Measurements from ENCODE around the gene BRD9.
"Not testable (repeated sequence)": the region's sequence is repeated elsewhere in the genome, so short reads cannot be mapped to it uniquely, and the experiment has no call there.

The BRD9 gene

DNA sequence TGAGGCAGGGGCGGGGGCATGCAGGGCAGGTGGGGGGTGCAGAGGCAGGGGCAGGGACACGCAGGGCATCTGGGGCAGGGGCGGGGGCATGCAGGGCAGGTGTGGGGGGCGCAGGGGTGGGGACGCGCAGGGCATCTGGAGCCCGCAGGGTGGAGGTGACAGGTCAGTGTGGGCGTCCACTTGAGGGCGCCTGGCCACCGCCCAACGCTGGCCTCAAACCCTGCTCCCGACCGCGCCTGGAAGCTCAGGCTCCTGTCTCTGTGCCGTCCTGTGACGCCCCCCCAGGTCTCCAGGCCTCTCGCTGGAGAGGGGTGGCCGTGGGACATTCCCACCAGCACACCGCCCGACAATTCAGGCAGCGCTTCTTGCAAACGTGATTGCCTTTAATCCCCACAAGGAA, 48.7 kb downstream of the BRD9 start:
- DNase-seq (ENCODE audit: low spot score), result not testable (repeated sequence)

DNA sequence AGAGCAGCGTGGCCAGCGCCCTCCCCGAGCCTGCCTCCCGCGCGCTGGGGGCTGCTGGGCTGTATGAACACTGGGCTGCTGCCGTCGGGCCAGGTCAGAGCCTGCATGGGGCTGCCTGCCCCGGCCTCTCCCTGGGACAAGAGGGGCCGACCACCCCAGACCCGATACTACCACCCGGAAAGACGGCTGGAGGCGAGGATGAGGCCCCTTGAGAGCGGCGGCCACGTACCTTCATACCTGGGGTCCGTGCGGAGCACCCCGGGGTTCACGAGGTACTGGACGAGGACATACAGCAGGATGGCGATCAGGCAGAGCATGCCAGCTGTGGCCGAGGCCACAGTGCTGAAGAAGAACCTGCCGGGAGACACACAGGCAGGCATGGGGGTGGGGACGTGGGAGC, 49.2 kb downstream of the BRD9 start:
- not testable (repeated sequence) for DNase-seq (ENCODE audit: low spot score)

DNA sequence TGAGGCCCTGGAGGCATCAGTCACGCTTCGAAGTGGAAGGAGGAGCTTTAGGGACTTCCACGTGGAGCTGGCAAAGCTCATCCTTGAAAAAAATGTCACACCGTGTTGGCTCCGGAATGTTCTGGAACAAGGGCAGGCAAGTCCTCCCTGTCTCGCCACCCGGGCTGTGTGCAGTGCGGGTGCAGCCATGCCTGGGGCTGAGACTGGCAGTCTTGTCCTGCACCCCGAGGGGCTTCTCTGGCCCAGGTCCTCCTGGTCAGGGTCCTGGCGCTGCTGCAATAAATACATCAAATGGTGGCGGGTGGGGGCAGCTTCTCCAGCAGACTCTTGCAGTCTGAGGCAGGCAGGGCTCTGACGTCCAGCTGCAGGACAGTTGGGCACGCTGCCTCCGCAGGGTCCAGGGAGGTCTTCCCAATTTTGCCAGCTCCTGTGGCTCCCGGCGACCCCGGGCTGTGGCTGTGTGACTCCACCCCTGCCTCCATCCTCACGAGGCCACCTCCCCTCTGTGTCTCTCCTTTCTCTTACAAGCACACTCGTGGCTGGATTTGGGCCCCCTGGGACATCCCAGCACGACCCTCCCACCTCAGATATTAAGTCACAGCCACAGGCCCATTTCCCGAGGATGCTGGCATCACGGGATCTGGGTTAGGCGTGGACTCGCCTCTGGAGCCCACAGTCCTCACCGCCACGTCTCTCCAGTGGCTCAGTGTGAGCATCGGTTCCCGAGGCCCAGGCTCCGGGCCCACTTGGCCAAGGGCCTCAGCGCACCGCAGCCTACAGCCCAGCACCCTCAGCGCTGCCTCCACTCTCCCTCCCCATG, 50.0 kb downstream of the BRD9 start:
- DNase-seq (ENCODE audit: low spot score), result not testable (repeated sequence)

DNA sequence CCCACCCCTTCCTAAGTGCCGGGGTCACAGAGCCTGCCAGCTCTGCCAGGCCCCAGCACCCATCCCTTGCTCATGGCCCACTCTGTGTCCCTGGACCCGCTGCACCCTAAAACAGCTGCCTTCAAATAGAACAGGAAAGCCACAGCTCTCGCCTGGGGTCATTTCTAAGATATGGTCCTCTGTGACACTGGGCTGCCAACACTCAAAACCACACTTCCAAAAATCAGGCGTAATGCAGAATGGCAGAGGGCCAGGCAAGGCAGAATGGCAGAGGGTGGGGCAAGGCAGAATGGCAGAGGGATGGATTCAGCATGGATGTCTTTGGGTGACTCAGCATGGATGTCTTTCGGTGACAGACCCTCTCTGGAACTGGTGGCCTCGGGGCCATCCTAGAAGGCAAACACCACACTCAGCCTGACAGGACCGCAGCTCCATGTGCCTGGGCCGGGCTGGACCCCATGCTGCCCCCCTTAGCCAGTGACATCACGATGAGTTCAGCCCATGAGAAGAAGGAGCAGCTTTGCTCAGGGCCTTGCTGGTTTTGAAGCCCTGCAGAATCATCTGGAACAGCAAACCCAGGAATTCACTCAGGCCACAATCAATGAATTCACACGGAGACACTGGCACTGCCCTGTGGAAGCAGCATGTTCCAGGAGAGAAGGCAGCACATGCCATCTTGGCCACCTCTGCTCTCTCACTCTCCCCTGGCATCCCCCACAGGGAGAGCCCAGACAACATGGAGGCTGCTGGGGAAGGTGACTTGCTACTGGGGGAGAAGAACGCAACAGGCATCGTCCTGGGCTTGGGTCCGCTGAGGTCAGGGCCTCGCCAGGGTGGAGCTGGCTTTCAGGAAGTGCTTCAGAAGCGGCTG, 50.8 kb downstream of the BRD9 start:
- DNase-seq (ENCODE audit: low spot score), result not testable (repeated sequence)

DNA sequence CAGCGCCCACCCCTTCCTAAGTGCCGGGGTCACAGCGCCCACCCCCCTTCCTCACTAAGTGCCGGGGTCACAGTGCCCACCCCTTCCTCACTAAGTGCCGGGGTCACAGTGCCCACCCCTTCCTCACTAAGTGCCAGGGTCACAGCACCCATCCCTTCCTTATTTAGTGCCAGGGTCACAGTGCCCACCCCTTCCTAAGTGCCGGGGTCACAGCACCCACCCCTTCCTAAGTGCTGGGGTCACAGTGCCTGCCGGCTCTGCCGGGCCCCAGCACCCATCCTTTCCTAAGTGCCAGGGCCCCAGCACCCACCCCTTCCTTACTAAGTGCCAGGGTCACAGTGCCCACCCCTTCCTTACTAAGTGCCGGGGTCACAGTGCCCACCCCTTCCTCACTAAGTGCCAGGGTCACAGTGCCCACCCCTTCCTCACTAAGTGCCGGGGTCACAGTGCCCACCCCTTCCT, 51.6 kb downstream of the BRD9 start:
- not testable (repeated sequence) for DNase-seq (ENCODE audit: low spot score)

DNA sequence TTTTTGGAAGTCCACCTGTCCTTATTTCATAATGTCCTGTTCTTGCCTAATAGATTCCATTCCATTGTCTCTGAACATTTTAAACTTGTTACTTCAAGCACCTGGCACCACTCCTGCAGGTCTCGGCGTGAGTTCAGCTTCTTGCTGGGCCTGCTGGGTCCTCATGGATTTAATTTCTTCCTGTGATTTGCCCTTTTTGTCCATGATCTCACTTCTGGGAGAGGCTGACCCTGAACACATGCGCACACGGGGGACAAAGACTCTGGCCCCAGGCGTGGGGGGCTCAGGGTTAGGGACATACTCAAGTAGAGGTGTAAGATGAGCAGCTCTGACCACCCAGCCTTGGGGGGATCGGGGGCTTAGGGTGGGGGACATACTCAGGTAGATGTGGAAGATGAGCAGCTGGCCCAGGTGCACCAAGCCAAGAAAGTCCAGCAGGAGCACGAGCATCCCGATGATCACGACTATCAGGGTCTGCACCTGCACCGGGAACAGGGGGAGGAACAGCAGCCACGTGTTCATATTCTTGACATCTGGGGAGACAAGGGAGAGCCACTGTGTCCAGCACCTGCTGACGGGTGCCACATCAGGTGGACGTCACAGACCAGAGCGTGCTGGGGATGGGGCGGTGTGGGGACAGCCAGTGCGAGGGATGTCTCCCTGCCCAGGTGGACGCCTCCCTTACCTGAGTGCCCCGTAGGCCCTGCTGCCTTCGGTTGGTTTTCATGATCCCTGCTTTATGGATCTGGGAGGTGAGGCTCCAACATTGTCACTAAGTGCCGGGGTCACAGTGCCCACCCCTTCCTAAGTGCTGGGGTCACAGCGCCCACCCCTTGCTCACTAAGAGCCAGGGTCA, 52.3 kb downstream of the BRD9 start:
- not testable (repeated sequence) for DNase-seq (ENCODE audit: low spot score)

DNA sequence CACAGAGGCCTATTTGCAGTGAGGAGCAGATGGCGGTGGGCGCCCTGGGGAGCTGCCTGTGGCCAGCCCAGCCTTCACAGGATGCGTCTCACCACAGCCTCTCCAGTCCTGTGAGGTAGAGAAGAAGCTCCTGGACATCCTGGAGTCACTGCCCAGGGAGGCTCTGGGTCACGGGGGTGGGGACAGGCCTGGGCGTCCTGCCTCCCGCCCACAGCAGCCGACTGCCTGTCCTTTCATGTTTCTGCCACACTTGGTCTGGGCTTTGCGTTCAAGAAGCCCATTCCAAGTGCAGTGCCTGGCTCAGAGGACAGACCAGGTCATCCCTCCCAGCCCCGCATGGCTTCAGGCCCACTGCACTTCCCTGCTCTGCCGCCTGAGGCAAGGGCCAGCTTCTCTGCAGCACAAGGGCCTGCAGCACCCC, 54.2 kb downstream of the BRD9 start:
- not testable (repeated sequence) for DNase-seq (ENCODE audit: low spot score)

DNA sequence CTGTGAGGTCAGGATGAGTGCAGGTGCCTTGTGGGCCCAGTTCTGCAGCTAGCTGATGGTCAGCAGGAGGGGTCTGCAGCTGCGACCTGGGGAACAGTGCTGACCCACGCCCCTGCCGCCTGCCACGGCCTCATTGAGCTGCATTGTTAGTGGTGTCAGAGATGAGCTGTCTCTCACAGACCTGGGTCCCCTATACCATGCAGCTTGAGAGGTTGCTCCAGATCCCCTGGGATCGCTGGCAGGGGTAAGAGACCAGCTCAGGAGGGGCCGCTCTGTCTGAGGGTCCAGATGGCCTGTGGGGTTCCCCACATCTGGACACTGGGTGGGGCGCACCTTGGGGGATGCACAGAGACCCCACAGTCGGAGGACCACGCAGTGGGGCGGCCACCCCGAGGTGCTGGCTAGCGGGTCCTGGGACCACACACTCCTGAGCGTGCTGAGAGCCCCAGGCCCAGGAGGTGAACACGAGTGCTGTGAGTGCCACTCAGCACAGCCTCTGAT, 54.9 kb downstream of the BRD9 start:
- not testable (repeated sequence) for DNase-seq (ENCODE audit: low spot score)

DNA sequence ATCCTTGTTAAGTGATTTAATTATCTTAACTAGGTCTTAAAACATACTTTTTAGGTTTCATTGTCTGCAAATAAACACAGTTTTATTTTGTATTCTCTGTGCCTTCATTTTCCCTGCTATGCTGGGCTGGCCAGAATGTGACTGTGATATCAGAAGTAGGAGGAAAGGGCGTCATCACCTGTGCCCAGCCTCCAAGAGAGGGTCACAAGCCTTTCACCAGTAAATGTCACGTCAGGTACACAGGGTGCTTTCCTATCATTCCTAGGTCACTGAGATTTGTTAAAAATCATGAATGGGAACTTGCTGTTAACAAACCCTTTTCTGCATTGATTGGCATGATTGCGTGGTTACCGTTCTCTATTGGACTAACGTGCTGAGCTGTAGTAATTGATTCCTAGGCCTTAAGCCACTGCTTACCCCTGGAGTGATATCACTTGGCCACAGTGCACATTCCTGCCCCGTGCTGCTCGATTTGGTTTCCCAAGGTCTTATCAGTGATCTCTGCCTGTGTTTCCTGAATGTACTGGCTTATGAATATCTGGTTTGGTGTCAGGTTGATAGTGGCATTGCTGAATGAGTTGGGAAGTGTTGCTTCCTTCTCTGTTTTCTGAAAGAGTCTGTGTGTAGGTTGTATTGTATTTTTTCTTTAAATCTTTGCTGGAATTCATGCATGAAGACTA, 56.5 kb downstream of the BRD9 start:
- DNase-seq (ENCODE audit: low spot score), result not testable (repeated sequence)

DNA sequence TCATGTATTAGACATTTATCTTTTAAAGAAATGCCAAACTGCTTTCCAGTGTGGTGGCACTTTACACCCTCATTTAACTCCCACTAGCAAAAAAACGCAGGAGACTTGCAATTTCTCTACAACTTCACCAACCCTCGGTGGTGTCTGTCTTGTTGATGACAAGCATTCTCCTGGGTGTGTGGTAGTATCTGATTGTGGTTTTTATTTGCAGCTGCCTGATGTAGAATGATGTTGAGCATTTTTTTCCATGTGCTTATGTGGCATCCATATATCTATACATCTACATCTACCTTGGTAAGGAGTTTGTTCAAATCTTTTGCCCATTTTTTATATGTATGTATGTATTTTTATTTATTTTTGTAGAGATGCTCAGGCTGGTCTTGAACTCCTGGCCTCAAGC, 58.6 kb downstream of the BRD9 start:
- not testable (repeated sequence) for DNase-seq (ENCODE audit: low spot score)

DNA sequence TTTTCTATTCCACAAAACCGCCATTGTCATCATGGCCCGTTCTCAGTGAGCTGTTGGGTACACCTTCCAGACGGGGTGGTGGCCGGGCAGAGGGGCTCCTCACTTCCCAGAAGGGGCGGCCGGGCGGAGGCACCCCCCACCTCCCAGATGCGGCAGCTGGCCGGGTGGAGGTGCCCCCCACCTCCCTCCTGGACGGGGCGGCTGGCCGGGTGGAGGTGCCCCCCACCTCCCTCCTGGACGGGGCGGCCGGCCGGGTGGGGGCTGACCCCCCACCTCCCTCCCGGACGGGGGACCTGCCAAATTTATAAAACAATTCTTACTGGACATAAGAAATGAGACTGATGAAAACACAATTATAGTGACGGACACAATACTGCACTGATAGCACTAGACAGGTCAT, 64.4 kb downstream of the BRD9 start:
- DNase-seq (ENCODE audit: low spot score), result not testable (repeated sequence)

DNA sequence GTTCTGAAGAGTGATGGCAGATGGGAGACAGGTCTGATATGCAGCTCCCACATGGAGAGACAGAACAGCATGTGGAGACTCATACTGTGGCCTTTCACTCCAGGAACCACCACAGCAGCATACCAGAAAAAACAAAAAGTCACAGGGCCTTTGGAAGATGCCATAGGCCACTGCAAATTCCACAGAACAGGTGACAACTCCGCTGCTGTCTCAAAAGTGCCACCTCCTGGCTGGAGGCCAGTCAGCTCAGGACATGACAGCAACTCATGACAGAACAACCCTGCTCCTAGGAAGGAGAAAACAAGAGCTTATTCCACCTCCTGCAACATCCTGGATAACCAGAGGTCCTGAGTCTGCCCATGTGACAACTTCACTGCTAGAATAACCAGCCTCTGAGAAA, 67.1 kb downstream of the BRD9 start:
- not testable (repeated sequence) for DNase-seq (ENCODE audit: low spot score)

DNA sequence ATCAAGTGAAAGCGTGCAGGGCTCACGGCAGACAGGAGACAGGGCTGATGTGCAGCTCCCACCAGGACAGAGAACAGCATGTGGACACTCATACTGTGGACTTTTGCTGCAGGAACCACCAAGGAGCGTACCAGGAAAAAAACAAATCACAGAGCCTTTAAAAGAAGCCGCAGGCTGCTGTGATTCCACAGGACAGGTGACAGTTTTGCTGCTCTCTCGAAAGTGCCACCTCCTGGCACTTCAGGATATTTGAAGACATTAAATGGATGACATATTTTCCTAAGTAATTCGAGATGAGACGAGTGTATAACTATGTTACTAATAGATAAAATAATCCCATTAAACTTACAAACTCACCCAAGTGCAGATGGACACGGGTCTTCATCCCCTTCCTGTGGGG, 71.1 kb downstream of the BRD9 start:
- no peak for DNase-seq (ENCODE audit: low spot score)

DNA sequence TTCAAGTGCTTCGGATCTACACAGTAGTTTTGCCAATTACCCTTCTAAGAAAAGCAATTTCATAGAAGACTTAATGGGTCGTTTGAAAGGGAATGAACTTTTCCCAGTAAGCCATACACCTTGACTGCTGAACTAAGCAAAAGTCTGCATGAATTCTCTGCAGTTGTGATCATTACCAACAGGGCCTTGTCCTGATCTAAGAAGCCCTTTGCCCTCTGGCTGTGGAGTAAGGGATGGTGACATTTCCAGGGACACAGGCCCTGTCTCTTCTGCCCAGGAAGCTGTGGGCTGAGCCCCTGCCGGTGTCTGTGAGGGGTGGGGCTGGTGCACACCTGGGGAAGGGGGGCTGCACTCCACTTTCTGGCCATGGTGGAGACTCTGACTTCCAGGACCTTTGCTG, 72.4 kb downstream of the BRD9 start:
- DNase-seq (ENCODE audit: low spot score), result no peak

DNA sequence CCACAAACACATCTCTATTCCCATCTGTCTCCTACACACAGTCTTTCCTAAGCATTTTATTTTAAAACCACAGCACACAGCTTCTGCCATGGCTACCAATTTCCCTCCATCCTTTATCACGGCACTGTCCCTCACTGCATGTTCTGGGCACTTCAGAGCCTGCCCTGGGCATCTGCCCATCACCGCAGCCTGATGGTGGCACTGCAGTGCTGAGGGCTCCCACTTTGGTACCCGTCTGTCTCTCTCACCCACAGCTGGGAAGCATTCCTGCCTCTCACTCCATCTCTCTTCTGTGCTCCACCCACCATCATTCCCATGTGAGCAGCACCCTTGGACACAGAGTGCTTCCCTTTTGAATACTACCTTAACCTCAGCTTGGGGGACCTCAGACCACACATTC, 73.5 kb downstream of the BRD9 start:
- no peak for DNase-seq (ENCODE audit: low spot score)

DNA sequence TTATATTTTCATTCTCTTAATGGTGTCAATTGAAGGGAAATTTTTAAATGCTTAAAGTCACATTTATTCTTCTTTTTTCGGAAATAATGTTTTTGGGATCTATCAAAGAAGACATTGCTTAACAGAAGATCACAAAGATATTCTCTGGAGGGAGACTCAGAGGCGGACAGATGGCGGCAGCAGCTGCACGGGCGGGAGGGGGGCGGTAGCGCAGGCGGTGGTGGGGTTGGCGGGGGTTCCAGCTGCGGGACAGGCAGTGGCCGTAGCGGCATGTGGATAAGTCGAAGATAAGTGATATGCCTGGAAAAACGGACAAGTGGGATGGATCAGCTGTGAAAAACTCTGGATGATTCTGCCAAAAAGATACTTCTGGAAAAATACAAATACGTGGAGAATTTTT, 76.4 kb downstream of the BRD9 start:
- no peak for DNase-seq (ENCODE audit: low spot score)

DNA sequence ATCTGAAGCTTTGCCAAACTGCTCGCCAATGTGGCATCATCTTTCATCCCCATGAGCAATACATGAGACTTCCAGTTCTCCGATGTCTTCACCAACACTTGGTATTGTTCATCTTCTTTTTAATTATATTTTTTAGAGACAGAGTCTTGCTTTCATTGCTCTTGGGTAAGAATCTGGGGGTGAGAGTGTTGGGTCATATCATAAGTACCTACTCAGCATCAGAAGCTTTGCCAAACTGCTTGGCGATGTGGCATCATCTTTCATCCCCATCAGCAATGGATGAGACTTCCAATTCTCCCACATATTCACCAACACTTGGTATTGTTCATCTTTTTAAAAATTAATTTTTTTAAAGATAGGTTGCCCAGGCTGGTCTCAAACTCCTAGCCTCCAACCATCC, 77.2 kb downstream of the BRD9 start:
- no peak for DNase-seq (ENCODE audit: low spot score)

Measured in RKO (cell line).